Activated T-cell treated with anti-CD3 and anti-CD28 coated beads, Interleukin-2, amount 50 U/mL, for 4 hours (primary cell): Measurements from ENCODE around the gene TAGAP. TPM values are rescaled to one million over a fixed set of nuclear protein-coding genes. Genes with fewer than 3 reads are reported as not detected.
"Not testable (repeated sequence)": the region's sequence is repeated elsewhere in the genome, so short reads cannot be mapped to it uniquely, and the experiment has no call there.

Experiments
- ATAC-seq, 2 donors: fragments of 200-7000 bp; cut with Tn5 transposase; one replicate each; pipeline ENCODE4 v1.10.0; 2021
- DNase-seq: peaks from one replicate; pipeline ENCODE4 v3.0.0-alpha.2; 2020
- H3K27me3 Mint-ChIP-seq: one replicate; pipeline ENCODE4 v1.8.0; 2021; ENCODE audit warnings: low read depth, mixed read lengths
- H3K36me3 Mint-ChIP-seq: one replicate; pipeline ENCODE4 v1.8.0; 2022; ENCODE audit warnings: mixed read lengths; ENCODE audit not compliant: insufficient read depth
- H3K4me1 Mint-ChIP-seq: one replicate; pipeline ENCODE4 v1.8.0; 2021; ENCODE audit warnings: low read depth, mixed read lengths
- H3K4me3 Mint-ChIP-seq: one replicate; pipeline ENCODE4 v1.8.0; 2021; ENCODE audit warnings: mild to moderate bottlenecking, moderate library complexity, mixed read lengths
- H3K9me3 Mint-ChIP-seq: one replicate; pipeline ENCODE4 v1.8.0; 2021; ENCODE audit warnings: mixed read lengths
- total RNA-seq, 3 donors: library from RNA; stranded (reverse); gene quantifications; one replicate each; pipeline ENCODE4 v1.2.1, GENCODE V29; 2021

Gene TAGAP
- total RNA-seq, 3 donors from 2014 or later, result 120 to 132 (median 130) TPM

DNA sequence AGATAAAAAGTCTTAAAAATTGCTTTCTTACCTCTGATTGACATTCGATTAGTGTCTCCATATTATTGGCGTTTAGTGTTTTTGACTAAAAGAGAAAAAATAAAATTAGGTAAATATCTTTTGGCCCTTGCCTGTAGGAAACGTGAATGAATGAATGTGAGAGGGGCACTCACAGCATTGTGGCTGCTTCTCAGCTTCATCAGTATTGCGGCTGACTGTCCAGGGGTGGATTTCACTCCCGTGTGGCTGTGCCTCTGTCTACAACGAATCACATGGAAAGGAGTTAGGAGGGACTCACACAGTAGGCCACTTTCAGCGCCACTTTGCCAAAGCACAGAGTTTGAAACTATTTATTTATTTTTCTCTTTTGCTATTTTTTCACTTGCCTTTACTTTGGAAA is 844 bp downstream of the TAGAP start:
- Mint-ChIP-seq H3K4me1 (peaks cover 65% of the 10 kb centered on the region), H3K36me3 (peaks cover 59% of the 10 kb centered on the region), H3K27me3 (no peaks in the 10 kb centered on the region), H3K9me3 (no peaks in the 10 kb centered on the region), H3K4me3 (peak overlapping the region; percentile 99)
- DNase-seq (no peak), ATAC-seq (no peak)

DNA sequence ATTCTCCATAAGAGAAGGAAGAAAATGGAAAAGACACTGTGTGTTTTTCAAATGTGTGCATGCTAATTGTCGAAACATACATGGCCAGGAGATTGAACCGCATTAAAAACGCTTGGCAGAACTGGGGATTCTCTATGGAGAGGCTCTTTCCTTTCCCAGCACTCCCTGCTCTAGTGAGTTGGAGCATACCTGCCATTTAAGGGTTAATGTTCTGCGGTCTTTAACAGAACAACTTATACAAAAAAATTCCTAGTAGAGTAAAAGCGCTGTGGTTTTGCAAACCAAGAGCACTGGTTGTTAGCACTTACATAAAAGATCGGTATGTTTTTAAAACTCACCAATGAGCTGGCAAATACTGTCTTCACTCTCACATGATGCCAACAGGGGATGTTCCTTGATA is 1.5 kb downstream of the TAGAP start:
- ATAC-seq (no peak), DNase-seq (no peak)
- Mint-ChIP-seq H3K4me1 (peaks cover 62% of the 10 kb centered on the region), H3K4me3 (peak overlapping the region; percentile 99), H3K9me3 (no peaks in the 10 kb centered on the region), H3K36me3 (peaks cover 62% of the 10 kb centered on the region), H3K27me3 (no peaks in the 10 kb centered on the region)

DNA sequence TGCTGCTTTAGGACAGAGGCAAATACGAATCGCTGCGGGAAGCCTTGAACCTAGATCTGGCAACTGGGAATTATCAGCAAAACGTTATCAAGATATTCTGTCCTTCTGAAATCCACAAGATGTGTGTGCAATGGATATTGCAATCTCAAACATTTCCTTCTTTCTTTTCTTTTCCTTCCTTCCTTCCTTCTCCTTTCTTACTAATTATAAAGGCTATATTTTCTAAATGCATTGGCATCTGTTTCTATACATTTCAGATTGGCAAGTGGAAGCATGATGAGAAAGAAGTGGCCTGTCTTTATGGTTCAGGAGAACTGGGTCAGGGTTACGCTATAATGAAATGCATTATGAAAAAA is 2.0 kb downstream of the TAGAP start:
- no peaks in the 10 kb centered on the region for H3K27me3 Mint-ChIP-seq
- ATAC-seq (no peak), DNase-seq (no peak)
- H3K4me1 Mint-ChIP-seq, result peaks cover 62% of the 10 kb centered on the region
- H3K4me3 Mint-ChIP-seq, result peak overlapping the region; percentile 99
- H3K9me3 Mint-ChIP-seq, result no peaks in the 10 kb centered on the region
- H3K36me3 Mint-ChIP-seq, result peaks cover 66% of the 10 kb centered on the region

DNA sequence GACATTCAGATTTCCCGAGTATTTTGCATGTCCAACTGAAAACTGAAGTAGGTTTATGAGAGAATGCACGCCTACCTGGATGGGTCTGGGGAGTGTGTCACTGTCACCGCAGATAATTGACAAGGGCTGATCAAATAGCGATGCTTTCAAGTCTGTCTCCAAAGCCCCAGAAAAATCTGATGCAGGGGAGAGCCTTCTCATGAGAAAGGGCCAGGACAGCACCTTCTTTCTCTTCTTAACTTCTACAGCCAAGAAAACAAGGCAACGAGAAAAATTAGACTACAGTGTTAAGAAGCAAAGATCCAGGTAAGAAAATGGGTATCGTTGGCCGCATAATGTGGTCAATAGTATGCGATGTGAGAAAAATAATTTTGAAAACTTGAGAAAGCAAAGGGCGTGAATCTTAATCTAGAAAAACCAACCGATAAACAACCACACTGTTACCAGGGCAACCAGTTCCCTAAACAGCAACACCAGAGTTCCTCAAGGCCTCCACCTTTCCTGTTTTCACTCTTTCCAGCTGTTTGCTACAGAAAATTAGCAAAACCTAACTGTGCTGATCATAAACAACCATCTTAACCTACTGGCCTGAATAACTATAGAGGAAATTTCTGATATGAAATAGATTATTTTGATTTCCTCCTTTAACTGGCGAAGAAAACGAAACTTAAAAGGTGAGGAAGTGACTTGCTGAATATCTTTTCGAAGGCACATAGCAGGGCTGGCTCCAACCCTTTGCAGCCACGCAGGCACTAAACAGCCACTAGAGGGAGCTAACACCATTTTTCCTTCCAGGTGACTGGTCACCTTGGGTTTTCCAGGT is 2.6 kb downstream of the TAGAP start:
- peak overlapping the region; percentile 99 for H3K4me3 Mint-ChIP-seq
- no peaks in the 10 kb centered on the region for H3K27me3 Mint-ChIP-seq
- H3K36me3 Mint-ChIP-seq, result peaks cover 72% of the 10 kb centered on the region
- peaks cover 62% of the 10 kb centered on the region for H3K4me1 Mint-ChIP-seq
- ATAC-seq (peak; percentile 12 to 19), DNase-seq (peak; percentile 61)
- H3K9me3 Mint-ChIP-seq, result no peaks in the 10 kb centered on the region

DNA sequence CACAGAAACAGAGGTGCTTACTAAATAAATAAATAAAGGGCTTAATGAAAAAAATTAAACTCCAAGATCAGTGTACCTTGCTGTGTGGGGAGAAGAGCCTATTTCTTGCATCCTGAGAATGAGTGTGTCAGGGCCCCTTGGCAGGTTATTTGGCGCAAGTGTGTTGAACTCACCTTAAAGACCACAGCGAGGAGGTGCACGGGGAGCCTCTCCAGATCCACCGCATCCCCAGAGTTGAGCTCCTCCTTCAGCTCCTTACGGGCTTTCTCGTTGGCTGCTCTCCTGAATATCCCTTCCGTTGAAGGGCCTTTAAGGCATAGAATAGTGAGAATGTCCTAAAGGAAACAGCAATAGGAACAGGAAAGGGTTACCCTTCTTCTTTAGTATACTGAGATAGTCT is 3.6 kb downstream of the TAGAP start:
- H3K27me3 Mint-ChIP-seq, result no peaks in the 10 kb centered on the region

DNA sequence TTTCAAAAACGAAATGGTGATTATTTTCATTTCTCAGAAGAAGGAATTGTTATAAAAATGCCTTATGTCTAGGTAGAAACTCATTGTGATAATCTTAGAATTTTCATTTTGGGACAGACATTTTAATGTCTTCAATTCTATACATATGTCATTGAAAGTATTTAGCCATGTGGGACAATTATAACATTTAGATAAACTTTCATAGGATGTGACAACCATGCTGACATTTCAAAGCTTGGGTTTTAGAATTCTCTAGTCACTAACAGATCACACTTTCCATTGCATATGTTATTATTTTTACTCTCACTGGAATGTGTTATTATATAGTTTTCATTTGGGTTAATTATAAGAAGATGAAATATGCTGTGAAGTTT is 4.9 kb downstream of the TAGAP start:
- Mint-ChIP-seq H3K4me3 (peak overlapping the region; percentile 99), H3K4me1 (peaks cover 66% of the 10 kb centered on the region), H3K36me3 (peaks cover 89% of the 10 kb centered on the region), H3K27me3 (no peaks in the 10 kb centered on the region), H3K9me3 (no peaks in the 10 kb centered on the region)
- ATAC-seq, result no peak
- no peak for DNase-seq

More for the DNA sequence above, 3.6 kb downstream of the TAGAP start:
- Mint-ChIP-seq H3K36me3 (peaks cover 80% of the 10 kb centered on the region), H3K9me3 (no peaks in the 10 kb centered on the region), H3K4me1 (peaks cover 64% of the 10 kb centered on the region), H3K4me3 (peak overlapping the region; percentile 99)
- DNase-seq (no peak), ATAC-seq (no peak)

DNA sequence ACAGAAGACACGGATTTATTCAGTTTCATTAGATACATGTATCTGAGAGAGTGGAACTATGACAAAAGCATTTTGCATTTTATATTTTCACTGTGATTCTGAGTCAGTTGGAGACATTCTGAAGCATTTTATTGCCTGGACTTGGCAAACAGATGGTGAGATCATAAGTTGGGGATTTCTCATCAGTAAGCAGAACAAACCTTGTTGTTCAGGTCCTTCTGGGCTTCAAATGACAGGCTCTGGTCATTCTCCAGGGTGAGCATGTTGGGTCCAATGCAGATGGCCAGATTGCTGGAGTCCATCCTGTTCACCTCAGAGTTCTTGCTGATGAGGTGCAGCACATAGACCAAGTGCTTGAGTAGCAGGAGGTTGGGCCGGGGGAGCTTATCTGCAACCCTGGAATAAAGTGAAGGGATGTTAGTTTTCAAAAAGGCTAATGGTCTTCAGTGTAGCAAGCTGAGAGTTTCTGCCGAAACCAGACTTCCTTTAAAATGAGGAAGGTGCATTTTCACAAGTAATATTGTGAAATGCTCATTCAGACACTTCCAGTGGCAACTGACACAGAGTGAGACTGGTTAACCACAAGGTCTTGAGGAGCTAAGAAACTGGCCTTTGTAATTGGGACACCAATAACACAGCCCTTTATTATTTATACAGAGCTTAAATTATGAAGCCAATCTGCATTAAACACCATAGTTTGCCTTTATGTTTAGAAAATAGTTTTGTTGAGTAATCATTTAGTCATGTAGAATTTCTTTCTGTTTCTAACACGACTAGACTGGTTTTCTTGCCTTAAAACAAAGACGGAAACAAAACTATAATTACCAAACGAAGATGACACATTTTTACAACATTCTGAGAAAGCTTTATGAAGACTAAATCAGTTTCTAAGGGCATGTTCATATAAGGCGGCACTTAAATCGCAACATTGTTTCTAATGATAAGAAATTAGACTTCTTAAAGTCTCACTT is 5.6 kb downstream of the TAGAP start:
- peaks cover 84% of the 10 kb centered on the region for H3K36me3 Mint-ChIP-seq
- no peak for DNase-seq

DNA sequence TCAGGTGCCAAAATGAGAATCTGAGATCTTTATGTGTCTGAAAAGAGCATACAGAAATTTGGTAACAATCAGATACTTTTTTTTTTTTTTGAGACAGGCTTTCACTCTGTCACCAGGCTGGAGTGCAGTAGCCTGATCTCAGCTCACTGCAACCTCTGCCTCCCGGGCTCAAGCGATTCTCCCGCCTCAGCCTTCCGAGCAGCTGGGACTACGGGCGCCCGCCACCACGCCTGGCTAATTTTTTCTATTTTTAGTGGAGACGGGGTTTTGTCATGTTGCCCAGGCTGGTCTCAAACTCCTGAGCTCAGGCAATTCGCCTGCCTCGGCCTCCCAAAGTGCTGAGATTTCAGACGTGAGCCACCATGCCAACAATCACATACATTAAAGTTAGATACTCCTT is 6.5 kb downstream of the TAGAP start:
- Mint-ChIP-seq H3K4me3 (peak overlapping the region; percentile 66), H3K4me1 (peaks cover 75% of the 10 kb centered on the region), H3K36me3 (peaks cover 76% of the 10 kb centered on the region)
- not testable (repeated sequence) for ATAC-seq, DNase-seq, H3K9me3 Mint-ChIP-seq, H3K27me3 Mint-ChIP-seq

More for the DNA sequence above, 5.6 kb downstream of the TAGAP start:
- H3K4me3 Mint-ChIP-seq, result peak overlapping the region; percentile 99
- no peaks in the 10 kb centered on the region for H3K27me3 Mint-ChIP-seq
- peak; percentile 45 to 53 for ATAC-seq
- H3K4me1 Mint-ChIP-seq, result peaks cover 70% of the 10 kb centered on the region
- no peaks in the 10 kb centered on the region for H3K9me3 Mint-ChIP-seq

DNA sequence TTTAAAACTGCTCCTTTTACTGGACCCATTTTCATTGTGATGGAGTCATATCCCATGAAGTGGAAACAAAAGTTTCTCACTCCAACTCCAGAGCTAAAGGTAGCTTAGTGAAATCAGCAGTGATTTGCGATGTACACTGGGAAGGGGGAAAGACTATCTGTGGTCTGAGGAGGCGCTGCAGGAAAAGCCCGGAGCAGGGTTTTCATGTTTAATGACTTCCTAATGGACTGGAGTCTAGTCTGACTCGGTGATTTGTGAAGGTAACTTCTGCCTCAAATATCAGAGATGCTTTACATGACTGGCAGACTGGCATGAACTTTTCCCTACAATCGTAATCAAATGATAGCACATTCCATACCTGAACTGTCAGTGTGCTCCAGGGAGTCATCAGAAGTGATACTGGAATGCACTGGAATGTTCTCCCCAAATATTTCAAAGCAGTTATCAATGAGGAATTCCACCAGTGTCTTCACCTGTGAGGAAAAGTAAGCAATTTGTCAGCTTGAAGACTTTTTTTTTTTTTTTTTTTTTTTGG is 7.0 kb downstream of the TAGAP start:
- Mint-ChIP-seq H3K36me3 (peaks cover 71% of the 10 kb centered on the region), H3K4me1 (peaks cover 77% of the 10 kb centered on the region), H3K27me3 (no peaks in the 10 kb centered on the region), H3K4me3 (peak overlapping the region; percentile 66), H3K9me3 (no peaks in the 10 kb centered on the region)
- DNase-seq (no peak), ATAC-seq (no peak)

DNA sequence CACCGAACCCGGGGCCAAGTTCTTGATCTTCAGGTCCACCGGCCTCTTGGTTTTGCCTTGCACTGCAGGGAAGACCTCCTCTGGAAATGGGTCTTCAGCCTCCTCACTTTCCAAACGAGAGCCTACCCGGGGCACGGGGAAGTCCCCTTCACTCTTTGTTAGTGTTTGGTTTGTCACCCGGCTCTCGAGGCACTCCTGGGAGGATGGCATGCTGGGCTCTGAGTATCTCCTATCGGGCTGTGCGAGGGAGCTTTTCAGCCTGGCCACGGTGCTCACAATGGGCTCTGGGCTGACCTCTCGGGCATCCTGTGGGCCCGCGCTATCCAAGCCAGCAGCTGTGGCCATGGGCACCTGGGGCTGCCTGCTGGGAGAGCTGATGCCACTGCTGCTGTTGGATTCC is 8.1 kb downstream of the TAGAP start:
- Mint-ChIP-seq H3K36me3 (peaks cover 59% of the 10 kb centered on the region), H3K4me3 (peak overlapping the region; percentile 63), H3K9me3 (no peaks in the 10 kb centered on the region), H3K27me3 (no peaks in the 10 kb centered on the region), H3K4me1 (peaks cover 69% of the 10 kb centered on the region)
- ATAC-seq (peak in 1 of 2 donors; percentile 12), DNase-seq (no peak)

DNA sequence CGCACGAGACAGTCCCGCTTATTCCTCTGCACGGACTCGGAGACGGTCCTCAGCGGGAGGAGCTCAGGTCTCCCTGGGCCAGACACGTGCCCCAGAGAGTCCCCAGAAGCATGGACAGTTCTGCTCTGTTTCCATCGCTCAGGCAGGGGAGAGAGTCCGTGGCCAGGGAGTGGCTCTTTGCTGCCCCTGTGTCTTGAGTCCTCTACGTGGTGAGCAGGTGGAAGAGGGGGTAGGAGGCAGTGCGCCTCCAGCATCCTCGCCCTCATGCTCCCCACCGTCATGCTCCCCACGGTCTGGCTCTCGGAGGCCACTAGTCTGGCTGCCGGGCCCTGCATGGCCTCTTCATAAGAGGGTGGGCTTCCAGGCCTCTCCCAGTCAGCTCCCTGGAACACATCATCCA is 8.9 kb downstream of the TAGAP start:
- H3K4me1 Mint-ChIP-seq, result peaks cover 63% of the 10 kb centered on the region

DNA sequence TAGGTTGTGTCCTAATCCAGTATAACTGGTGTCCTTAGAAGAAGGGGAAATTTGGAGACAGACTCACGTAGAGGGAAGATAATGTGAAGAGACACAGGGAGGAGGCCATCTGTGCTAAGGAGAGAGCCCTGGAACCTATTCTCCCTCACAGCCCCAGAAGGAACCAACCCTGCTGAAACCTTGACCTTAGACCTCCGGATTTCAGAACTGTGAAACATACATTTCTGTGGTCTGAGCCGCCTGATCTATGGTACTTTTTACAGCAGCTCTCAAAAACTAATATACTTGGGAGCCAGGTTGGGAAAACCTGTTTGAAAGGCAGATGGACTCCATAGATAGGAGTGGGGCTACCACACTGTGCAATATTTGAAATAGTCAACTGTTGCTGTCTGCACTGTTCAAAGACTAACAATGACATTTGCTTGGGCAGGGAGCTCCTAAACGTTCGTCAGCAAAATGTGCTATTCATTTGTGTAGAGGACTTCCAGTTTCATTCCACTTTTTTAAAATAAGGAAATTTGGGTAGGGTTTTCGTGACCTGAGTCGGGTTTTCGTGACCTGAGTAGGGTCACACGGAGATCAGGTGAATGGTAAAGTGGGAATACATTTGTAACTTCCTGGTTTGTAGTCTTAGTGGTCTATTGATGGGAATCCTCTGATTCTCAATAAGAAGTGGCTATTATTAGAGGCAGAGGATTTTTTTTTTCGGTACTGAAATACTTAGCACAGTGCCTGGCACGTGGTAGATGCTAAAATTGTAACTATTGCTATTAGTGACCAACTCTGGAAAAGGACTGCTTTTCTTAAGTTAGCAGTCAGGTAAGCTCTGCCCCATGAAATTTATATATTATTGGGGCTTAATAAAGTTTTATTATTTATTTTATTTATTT is 11.4 kb downstream of the TAGAP start:
- DNase-seq (no peak), ATAC-seq (peak in 1 of 2 donors; percentile 27)
- Mint-ChIP-seq H3K4me3 (no peak overlapping the region), H3K9me3 (no peaks in the 10 kb centered on the region), H3K27me3 (no peaks in the 10 kb centered on the region), H3K36me3 (peaks cover 28% of the 10 kb centered on the region), H3K4me1 (peaks cover 41% of the 10 kb centered on the region)

More for the DNA sequence above, 8.9 kb downstream of the TAGAP start:
- Mint-ChIP-seq H3K36me3 (peaks cover 51% of the 10 kb centered on the region), H3K9me3 (no peaks in the 10 kb centered on the region), H3K27me3 (no peaks in the 10 kb centered on the region), H3K4me3 (peak overlapping the region; percentile 24)
- DNase-seq (no peak), ATAC-seq (no peak)

DNA sequence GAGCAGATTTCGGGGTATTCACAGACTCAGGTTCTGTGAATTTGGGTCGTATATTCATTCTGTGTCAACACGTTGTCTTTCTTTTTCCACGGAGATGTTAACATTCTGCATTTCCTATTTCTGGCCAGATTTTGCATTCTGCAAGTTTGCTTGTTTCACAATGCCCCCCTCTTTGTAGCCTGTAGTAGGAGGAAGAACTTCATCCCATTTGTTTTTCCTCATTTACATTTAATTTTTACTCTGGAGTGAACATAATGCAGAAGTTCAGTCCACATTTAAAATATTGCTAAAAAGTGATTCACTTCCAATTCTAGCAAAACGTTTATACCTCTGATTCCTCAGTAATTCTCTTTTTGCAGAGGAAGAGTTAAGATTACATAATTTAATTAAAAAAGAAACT is 12.9 kb downstream of the TAGAP start:
- DNase-seq (no peak), ATAC-seq (no peak)
- H3K4me1 Mint-ChIP-seq, result peaks cover 29% of the 10 kb centered on the region
- no peak overlapping the region for H3K4me3 Mint-ChIP-seq
- no peaks in the 10 kb centered on the region for H3K27me3 Mint-ChIP-seq
- H3K36me3 Mint-ChIP-seq, result peaks cover 19% of the 10 kb centered on the region
- no peaks in the 10 kb centered on the region for H3K9me3 Mint-ChIP-seq
